Measurements from ENCODE around the gene MYO3B.
"Not testable (repeated sequence)": the region's sequence is repeated elsewhere in the genome, so short reads cannot be mapped to it uniquely, and the experiment has no call there.

Gene MYO3B

GRCh38 chr2:170420961-170421687 lies 243.2 kb downstream of the MYO3B start:
- DNase-seq (ENCODE audit: low read depth in 2 of 2): no peak

- no peak for DNase-seq (ENCODE audit: low read depth in 2 of 2)
Measured at GRCh38 chr2:170423919-170424318, 246.0 kb downstream of the MYO3B start.

- DNase-seq (ENCODE audit: low read depth in 2 of 2): no peak
Measured at GRCh38 chr2:170425281-170425751, 247.4 kb downstream of the MYO3B start.

GRCh38 chr2:170428868-170429267 lies 250.9 kb downstream of the MYO3B start:
- DNase-seq (ENCODE audit: low read depth in 2 of 2): no peak

- DNase-seq (ENCODE audit: low read depth in 2 of 2): no peak
Measured at GRCh38 chr2:170432823-170433222, 254.9 kb downstream of the MYO3B start.

- DNase-seq (ENCODE audit: low read depth in 2 of 2): no peak
Measured at GRCh38 chr2:170433448-170433847, 255.5 kb downstream of the MYO3B start.

GRCh38 chr2:170434396-170434795 lies 256.4 kb downstream of the MYO3B start:
- DNase-seq (ENCODE audit: low read depth in 2 of 2): not testable (repeated sequence)

GRCh38 chr2:170434900-170435621 lies 257.1 kb downstream of the MYO3B start:
- DNase-seq (ENCODE audit: low read depth in 2 of 2): no peak

GRCh38 chr2:170436077-170436943 lies 258.4 kb downstream of the MYO3B start:
- DNase-seq (ENCODE audit: low read depth in 2 of 2): no peak

GRCh38 chr2:170446078-170446477 lies 268.1 kb downstream of the MYO3B start:
- DNase-seq (ENCODE audit: low read depth in 2 of 2): no peak

- DNase-seq (ENCODE audit: low read depth in 2 of 2): no peak
Measured at GRCh38 chr2:170449034-170449433, 271.1 kb downstream of the MYO3B start.

GRCh38 chr2:170454471-170455372 lies 276.8 kb downstream of the MYO3B start:
- no peak for DNase-seq (ENCODE audit: low read depth in 2 of 2)

- no peak for DNase-seq (ENCODE audit: low read depth in 2 of 2)
Measured at GRCh38 chr2:170455617-170456426, 277.9 kb downstream of the MYO3B start.

GRCh38 chr2:170456914-170457313 lies 279.0 kb downstream of the MYO3B start:
- DNase-seq (ENCODE audit: low read depth in 2 of 2): no peak

GRCh38 chr2:170457742-170458141 lies 279.8 kb downstream of the MYO3B start:
- no peak for DNase-seq (ENCODE audit: low read depth in 2 of 2)

- no peak for DNase-seq (ENCODE audit: low read depth in 2 of 2)
Measured at GRCh38 chr2:170461889-170462288, 283.9 kb downstream of the MYO3B start.

- DNase-seq (ENCODE audit: low read depth in 2 of 2): no peak
Measured at GRCh38 chr2:170462433-170463205, 284.7 kb downstream of the MYO3B start.

- DNase-seq (ENCODE audit: low read depth in 2 of 2): no peak
Measured at GRCh38 chr2:170463206-170463537, 285.2 kb downstream of the MYO3B start.

- DNase-seq (ENCODE audit: low read depth in 2 of 2): no peak
Measured at GRCh38 chr2:170464268-170464667, 286.3 kb downstream of the MYO3B start.

GRCh38 chr2:170465241-170465640 lies 287.3 kb downstream of the MYO3B start:
- DNase-seq (ENCODE audit: low read depth in 2 of 2): no peak

Data from stimulated activated CD4-positive, alpha-beta T cell treated with anti-CD3 and anti-CD28 coated beads, Interleukin-1b, Interleukin-23, amount 100 ng/mL, for 4 hours (primary cell).